ENCODE data around the gene HYAL1.

DNA sequence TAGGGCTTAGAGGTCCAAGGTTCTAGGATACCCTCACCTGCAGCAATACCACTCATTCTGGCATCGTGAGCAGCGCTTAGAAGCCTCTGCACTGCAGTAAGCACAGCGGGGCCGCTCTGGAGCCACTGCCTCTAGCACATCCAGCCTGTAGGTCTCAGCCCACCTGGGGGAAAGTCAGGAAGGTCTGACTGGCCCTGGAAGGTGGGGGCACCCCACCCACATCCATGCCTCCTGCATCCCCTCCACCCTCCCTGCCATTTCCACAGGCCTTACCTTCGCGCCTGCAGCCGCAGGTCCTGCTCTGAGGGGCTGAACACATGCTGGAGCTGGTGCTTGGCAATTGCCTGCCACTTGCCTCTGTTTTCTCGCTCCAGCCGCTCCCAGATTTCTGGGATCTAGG, 38.2 kb upstream of the HYAL1 start:
- TF ChIP-seq, protein P1, sequence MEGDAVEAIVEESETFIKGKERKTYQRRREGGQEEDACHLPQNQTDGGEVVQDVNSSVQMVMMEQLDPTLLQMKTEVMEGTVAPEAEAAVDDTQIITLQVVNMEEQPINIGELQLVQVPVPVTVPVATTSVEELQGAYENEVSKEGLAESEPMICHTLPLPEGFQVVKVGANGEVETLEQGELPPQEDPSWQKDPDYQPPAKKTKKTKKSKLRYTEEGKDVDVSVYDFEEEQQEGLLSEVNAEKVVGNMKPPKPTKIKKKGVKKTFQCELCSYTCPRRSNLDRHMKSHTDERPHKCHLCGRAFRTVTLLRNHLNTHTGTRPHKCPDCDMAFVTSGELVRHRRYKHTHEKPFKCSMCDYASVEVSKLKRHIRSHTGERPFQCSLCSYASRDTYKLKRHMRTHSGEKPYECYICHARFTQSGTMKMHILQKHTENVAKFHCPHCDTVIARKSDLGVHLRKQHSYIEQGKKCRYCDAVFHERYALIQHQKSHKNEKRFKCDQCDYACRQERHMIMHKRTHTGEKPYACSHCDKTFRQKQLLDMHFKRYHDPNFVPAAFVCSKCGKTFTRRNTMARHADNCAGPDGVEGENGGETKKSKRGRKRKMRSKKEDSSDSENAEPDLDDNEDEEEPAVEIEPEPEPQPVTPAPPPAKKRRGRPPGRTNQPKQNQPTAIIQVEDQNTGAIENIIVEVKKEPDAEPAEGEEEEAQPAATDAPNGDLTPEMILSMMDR (IDR thresholded peaks at IDR 0.05): no peak
- TF ChIP-seq POLR2A (IDR thresholded peaks at IDR 0.05) (no peak), EP300 (IDR thresholded peaks at IDR 0.05) (no peak)
